NT2/D1 (cell line): Measurements from ENCODE around the gene ZBTB18.

ENCODE experiments used
- SUZ12 ChIP-seq: IDR thresholded peaks from 2 replicates; pipeline ENCODE4 v1.6.1; 2011; ENCODE audit not compliant: insufficient read length, insufficient read depth; ENCODE audit errors: extremely low read depth
- YY1 ChIP-seq: IDR thresholded peaks from 2 replicates; pipeline ENCODE4 v1.6.1; 2011; ENCODE audit not compliant: insufficient read length, insufficient read depth
- ZNF274 ChIP-seq: IDR thresholded peaks from 2 replicates; pipeline ENCODE4 v1.6.1; 2011; ENCODE audit warnings: mild to moderate bottlenecking, low read depth, low read length

DNA sequence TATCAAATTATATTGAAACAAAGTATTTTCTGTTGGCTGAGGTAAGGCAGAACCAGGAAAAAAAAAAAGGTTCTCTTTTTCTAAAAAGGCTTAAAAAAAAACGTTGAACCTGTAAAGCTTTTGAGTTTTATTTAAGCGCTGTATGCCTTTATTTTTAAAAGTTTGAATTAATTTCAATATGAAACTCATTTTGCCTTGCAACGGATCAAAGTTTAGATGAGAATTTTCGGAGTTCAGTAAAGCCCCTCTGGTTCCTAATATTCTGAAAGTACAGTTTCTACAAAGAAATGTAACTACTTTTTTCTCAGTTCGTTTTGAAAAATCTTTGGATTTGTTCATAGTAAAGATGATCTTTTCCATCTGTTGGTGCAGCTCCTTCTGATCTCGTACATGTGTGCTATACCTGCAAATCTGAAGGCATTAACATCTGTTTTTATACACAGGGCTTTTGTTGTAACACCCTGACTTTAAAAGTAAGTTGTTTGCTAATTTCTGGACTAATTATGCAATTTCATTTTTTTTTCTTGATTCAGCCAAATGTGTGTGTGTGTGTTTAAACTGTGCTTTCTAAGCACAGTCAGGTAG, 1.7 kb downstream of the ZBTB18 start:
- TF ChIP-seq SUZ12: no peak
- no peak for TF ChIP-seq ZNF274
- TF ChIP-seq YY1: no peak
